ENCODE results near the gene ATL1. TPM values are rescaled to one million over a fixed set of nuclear protein-coding genes. Genes with fewer than 3 reads are reported as not detected.
A peak's percentile ranks its signal among the peaks of the same experiment; 100 is the strongest.

The ATL1 gene
- total and polyA plus RNA-seq, 2 of the 13 experiments (the other 11 are each of a cell fraction or from before 2014, with no cell fraction given), result 0.60 to 0.65 TPM

DNA sequence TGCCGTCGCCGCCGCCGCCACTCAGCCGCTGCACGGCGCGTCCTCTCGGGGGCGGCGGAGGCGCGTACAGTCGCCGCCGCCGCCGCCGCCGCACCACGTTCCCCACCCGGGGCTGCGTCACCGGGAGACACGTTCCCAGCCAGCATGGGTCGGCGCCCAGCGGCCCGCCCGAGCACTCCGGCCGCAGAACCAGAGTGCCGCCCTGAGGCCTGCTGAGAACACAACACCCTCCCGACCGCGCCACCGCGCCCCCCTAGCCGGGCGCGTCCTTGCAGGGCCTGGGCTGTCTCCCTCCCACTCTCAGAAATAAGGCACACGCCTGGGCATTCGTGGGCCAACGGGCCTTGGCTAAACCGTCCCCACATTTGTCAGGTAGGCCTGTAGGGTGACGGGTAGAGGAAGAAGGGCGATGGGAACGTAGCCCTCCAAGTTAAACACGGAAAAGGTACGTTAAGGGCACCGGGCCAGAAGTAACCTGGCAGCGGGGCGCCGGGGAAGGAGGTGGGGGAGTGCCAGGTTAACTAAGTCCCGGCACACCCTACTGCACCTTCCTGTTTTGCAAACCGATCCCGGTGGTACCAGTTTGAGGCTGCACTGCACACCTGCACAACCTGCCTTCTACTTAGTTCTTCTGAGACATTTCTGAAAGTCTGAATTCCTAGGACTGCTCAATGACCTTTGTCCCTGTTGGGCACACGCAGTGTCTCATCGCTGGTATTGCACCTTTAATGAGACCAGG is 27.3 kb upstream of the ATL1 start, which contains the start of gene MAP4K5 (continued):
- TF ChIP-seq, protein P1, sequence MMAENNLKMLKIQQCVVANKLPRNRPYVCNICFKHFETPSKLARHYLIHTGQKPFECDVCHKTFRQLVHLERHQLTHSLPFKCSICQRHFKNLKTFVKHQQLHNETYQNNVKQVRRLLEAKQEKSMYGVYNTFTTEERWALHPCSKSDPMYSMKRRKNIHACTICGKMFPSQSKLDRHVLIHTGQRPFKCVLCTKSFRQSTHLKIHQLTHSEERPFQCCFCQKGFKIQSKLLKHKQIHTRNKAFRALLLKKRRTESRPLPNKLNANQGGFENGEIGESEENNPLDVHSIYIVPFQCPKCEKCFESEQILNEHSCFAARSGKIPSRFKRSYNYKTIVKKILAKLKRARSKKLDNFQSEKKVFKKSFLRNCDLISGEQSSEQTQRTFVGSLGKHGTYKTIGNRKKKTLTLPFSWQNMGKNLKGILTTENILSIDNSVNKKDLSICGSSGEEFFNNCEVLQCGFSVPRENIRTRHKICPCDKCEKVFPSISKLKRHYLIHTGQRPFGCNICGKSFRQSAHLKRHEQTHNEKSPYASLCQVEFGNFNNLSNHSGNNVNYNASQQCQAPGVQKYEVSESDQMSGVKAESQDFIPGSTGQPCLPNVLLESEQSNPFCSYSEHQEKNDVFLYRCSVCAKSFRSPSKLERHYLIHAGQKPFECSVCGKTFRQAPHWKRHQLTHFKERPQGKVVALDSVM (CRISPR knock-in tag; IDR thresholded peaks at IDR 0.05), result peak; percentile 41; the same call in 1 of the 2 replicates
- peak; percentile 51; the same call in 1 of the 2 replicates for TF ChIP-seq ZNF609 (CRISPR knock-in tag; IDR thresholded peaks at IDR 0.05; ENCODE audit: borderline replicate concordance)
- no peak for TF ChIP-seq SRF (IDR thresholded peaks at IDR 0.05; ENCODE audit: low read depth, low read length)
- peak; percentile 79; the same call in 1 of the 2 replicates for TF ChIP-seq ZNF839 (CRISPR knock-in tag; IDR thresholded peaks at IDR 0.05; ENCODE audit: borderline replicate concordance)
- peak; percentile 32; the same call in 1 of the 2 replicates for TF ChIP-seq ZKSCAN8 (CRISPR knock-in tag; IDR thresholded peaks at IDR 0.05; ENCODE audit: borderline replicate concordance)
- TF ChIP-seq ZSCAN20 (CRISPR knock-in tag; IDR thresholded peaks at IDR 0.05; ENCODE audit: borderline replicate concordance), result 0 out of 2 replicates have a peak, but pooled peaks have one; percentile 35
- peak; percentile 35; the same call in 1 of the 2 replicates for TF ChIP-seq NCOR1 (IDR thresholded peaks at IDR 0.05; ENCODE audit: borderline replicate concordance, low read length)
- TF ChIP-seq BRCA1 (CRISPR knock-in tag; IDR thresholded peaks at IDR 0.05), result no peak; the same call in 1 of the 2 replicates
- peak; percentile 57 for TF ChIP-seq BCL6 (CRISPR knock-in tag; IDR thresholded peaks at IDR 0.05)
- peak in 1 of 2 experiments; percentile 41; a peak in 2 of 4 replicates for TF ChIP-seq ATF4 (CRISPR knock-in tag; IDR thresholded peaks at IDR 0.05)
- TF ChIP-seq, protein P2, sequence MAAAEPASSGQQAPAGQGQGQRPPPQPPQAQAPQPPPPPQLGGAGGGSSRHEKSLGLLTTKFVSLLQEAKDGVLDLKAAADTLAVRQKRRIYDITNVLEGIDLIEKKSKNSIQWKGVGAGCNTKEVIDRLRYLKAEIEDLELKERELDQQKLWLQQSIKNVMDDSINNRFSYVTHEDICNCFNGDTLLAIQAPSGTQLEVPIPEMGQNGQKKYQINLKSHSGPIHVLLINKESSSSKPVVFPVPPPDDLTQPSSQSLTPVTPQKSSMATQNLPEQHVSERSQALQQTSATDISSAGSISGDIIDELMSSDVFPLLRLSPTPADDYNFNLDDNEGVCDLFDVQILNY (CRISPR knock-in tag; conservative IDR thresholded peaks at IDR 0.05), result peak; percentile 30; the same call in 1 of the 2 replicates
- TF ChIP-seq POGK (CRISPR knock-in tag; conservative IDR thresholded peaks at IDR 0.05), result peak; percentile 79
- peak; percentile 71 for TF ChIP-seq RXRA (CRISPR knock-in tag; IDR thresholded peaks at IDR 0.05)
- TF ChIP-seq, protein P3, sequence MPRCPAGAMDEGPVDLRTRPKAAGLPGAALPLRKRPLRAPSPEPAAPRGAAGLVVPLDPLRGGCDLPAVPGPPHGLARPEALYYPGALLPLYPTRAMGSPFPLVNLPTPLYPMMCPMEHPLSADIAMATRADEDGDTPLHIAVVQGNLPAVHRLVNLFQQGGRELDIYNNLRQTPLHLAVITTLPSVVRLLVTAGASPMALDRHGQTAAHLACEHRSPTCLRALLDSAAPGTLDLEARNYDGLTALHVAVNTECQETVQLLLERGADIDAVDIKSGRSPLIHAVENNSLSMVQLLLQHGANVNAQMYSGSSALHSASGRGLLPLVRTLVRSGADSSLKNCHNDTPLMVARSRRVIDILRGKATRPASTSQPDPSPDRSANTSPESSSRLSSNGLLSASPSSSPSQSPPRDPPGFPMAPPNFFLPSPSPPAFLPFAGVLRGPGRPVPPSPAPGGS (CRISPR knock-in tag; IDR thresholded peaks at IDR 0.05), result peak; percentile 30; the same call in 1 of the 2 replicates

Measured in HepG2 (cell line).